AG09309 (cell line): ENCODE data around the gene SCN9A.

Source experiments
- DNase-seq: peaks from one replicate; pipeline ENCODE4 v3.0.0-alpha.2; 2010; ENCODE audit warnings: low read depth
- H3K4me3 ChIP-seq: 2 replicates; pipeline ENCODE4 v1.5.1; 2011; ENCODE audit warnings: mild to moderate bottlenecking, low read depth, low read length, moderate library complexity; ENCODE audit not compliant: control insufficient read depth
- TF ChIP-seq, protein P1 (sequence below): IDR thresholded peaks from 2 replicates; pipeline ENCODE4 v1.5.1; 2011; ENCODE audit warnings: mild to moderate bottlenecking, low read depth, low read length, inconsistent platforms; ENCODE audit not compliant: insufficient read depth, control insufficient read depth; ENCODE audit errors: missing control alignments

Gene SCN9A

DNA sequence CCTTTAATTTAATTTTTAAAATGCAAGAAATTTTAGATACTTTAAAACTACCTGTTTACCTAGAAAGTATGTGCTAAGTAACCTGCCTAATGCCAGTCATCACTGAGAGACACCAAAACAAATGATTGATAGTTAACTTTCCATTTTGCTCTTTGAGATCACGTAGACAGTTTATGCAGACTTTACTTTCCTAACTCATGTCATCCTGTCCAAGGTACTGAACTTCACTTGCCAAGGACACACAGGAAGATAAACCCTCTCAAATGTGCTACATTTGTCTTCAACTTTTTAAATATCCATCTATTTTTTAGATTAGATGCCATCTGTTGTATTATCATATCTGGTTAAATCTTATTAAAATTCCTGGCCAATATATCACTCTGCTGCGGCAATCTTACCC, 227.9 kb downstream of the SCN9A start:
- H3K4me3 ChIP-seq = no peak overlapping the region
- TF ChIP-seq, protein P1, sequence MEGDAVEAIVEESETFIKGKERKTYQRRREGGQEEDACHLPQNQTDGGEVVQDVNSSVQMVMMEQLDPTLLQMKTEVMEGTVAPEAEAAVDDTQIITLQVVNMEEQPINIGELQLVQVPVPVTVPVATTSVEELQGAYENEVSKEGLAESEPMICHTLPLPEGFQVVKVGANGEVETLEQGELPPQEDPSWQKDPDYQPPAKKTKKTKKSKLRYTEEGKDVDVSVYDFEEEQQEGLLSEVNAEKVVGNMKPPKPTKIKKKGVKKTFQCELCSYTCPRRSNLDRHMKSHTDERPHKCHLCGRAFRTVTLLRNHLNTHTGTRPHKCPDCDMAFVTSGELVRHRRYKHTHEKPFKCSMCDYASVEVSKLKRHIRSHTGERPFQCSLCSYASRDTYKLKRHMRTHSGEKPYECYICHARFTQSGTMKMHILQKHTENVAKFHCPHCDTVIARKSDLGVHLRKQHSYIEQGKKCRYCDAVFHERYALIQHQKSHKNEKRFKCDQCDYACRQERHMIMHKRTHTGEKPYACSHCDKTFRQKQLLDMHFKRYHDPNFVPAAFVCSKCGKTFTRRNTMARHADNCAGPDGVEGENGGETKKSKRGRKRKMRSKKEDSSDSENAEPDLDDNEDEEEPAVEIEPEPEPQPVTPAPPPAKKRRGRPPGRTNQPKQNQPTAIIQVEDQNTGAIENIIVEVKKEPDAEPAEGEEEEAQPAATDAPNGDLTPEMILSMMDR = no peak
- no peak for DNase-seq
